NOMO-1 treated with dmso at 0.1 percent for 144 hours (cell line): ENCODE measurements around the gene PLPPR3.

ENCODE experiments used
- DNase-seq: peaks from one replicate; lab custom pipeline; 2025; ENCODE audit not compliant: unreplicated experiment; lab: John Stamatoyannopoulos, UW

The PLPPR3 gene

DNA sequence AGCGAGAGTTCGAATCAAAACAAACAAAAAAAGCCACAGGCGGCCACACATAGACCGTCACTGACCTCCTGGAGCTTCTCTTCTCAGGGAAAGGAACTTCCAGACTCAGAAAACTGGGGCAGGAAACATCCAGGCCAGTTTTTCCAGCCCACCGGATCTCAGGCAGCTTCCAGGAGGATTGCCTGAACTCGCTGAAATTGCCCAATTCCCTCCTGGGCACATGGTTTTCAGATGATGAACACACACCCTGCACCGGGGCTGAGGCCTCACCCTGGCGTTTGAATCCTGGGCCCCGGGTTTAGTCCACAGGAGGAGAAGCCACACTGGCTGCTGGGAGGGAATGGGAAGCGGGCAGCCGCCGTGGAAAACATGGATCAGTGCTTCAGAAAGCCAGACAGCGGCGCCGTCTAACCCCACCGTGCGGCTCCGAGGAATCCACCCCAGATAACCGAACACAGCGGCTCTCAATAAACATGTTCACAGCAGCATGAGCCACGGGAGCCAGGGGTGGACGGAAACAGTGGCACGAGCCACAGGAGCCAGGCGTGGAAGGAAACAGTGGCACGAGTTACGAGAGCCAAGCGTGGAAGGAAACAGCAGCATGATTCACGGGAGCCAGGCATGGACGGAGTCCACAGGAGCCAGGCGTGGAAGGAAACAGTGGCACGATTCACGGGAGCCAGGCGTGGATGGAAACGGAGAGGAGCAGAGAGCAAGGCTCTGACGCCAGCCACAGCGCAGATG is 42.7 kb downstream of the PLPPR3 start:
- no peak for DNase-seq

GRCh38 chr19:776549-776948 is 45.2 kb downstream of the PLPPR3 start:
- no peak for DNase-seq

GRCh38 chr19:772730-773436 is 48.9 kb downstream of the PLPPR3 start:
- DNase-seq = no peak

DNA sequence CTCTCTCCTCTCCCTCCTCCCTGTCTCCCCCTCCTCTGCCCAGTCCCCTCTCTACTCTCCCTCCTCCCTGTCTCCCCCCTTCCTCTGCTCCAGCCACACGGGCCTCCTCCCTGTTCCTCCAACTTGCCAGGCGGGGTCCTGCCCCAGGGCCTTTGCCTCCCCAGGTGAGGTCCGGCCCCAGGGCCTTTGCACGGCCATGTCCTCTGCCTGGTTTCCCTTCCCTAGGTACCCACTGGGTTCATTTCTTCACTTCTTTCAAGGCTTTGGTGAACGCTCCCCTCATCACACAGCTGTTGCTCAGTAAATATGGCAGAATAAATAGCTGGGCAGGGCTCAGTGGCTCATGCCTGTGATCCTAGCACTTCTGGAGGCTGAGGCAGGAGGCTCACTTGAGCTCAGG is 49.7 kb downstream of the PLPPR3 start:
- no peak for DNase-seq

DNA sequence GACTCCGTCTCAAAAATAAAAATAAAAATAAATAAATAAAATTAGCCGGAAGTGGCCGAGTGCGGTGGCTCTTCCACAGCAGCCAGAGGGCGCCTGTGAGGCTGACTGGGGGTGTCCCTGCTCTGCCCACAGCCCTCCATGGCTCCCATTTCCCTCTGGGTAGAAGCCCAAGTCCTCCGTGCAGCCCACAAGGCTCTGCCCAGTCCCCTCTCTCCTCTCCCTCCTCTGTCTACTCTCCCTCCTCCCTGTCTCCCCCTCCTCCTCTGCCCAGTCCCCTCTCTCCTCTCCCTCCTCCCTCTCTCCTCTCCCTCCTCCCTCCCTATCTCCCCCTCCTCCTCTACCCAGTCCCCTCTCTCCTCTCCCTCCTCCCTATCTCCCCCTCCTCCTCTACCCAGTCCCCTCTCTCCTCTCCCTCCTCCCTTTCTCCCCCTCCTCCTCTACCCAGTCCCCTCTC is 50.4 kb downstream of the PLPPR3 start:
- peak; percentile 29 for DNase-seq

DNA sequence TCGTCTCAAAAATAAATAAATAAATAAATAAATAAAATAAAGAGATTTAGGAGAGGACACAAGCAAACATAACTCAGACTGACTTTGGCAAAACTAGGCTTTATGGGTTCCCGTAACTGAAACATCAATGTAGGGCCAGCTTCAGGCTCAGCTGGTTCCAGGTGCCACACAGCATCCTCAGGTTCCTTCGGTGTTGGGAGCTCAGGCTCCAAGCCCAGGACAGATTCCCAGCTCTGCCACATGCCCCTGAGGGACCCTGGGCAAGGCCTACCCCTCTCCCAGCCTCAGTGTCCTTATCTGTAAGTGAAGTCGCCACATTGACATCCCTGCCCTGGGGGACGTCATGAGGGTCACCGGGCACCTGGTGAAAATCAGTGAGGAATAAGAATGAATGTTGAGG is 52.1 kb downstream of the PLPPR3 start:
- no peak for DNase-seq

- no peak for DNase-seq
Measured at GRCh38 chr19:768424-768823, 53.3 kb downstream of the PLPPR3 start.

DNA sequence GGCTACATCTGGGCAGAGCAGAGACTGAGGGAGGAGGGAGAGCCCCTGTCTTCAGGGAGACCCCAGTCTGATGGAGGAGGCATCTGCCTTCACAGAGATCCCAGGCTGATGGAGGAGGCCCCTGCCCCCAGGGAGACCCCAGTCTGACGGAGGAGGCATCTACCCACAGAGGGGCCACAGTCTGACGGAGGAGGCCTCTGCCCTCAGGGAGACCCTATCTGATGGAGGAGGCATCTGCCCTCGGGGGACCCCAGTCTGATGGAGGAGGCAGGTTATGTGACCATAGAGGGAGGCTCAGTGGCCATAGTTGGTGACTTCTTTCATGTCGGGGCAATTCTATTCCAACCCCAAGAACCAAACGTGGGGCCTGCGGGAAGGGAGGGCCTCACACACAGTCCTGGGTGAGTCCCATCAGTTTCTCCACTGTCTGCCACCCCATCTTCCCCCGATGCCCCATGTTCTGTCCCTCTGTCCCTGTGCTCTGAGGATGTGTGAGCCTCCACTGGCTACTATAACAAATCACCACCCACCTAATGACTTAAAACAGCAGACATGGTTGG is 56.5 kb downstream of the PLPPR3 start:
- no peak for DNase-seq

DNA sequence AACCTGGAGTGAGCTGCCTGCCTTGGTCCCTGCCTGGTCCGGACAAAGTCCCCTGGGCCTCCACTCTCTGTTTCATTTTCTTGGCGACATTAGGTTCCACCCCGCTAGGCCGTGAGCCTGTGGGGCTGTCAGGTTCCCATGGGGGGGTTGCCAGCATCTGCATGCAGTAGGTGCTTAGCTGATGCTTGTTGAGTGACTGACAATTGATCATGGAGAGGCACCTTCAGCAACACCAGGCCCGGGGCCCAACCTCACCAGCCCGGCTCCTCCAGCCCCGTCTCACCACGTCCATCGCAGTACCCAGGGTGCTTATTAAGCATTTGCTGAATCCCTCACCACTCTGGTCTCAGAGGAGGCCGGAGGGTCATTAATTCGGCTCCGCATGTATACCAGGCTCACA is 57.5 kb downstream of the PLPPR3 start:
- no peak for DNase-seq

- no peak for DNase-seq
Measured at GRCh38 chr19:763869-764268, 57.9 kb downstream of the PLPPR3 start.

- DNase-seq = no peak
Measured at GRCh38 chr19:763181-763580, 58.6 kb downstream of the PLPPR3 start.
